ENCODE measurements around the gene TTC39C. TPM values are rescaled to one million over a fixed set of nuclear protein-coding genes. Genes with fewer than 3 reads are reported as not detected.
"Not testable (repeated sequence)": the region's sequence is repeated elsewhere in the genome, so short reads cannot be mapped to it uniquely, and the experiment has no call there.

TTC39C gene
- total RNA-seq, 1 donor from 2014 or later = 7.3 TPM

DNA sequence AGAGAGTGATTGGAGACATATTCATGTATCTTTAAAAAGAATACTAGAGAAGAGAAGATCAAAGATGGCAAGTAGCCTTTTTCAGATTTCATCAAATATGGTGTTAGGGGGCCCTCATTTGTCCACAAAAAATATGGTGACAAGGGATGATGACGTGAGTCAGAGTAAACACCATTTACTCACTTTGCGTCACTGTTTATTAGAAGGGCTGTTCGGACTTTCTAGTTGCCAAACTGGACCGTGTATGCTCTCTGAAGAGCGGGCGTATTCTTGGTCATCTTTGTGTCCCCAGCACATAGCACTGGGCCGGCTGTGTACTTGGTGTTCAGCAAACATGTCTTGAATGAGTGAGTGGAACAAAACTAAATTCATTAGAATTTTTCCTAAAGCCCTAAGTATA lies 37.5 kb downstream of the TTC39C start:
- DNase-seq (ENCODE audit: low read depth, low spot score) = no peak

DNA sequence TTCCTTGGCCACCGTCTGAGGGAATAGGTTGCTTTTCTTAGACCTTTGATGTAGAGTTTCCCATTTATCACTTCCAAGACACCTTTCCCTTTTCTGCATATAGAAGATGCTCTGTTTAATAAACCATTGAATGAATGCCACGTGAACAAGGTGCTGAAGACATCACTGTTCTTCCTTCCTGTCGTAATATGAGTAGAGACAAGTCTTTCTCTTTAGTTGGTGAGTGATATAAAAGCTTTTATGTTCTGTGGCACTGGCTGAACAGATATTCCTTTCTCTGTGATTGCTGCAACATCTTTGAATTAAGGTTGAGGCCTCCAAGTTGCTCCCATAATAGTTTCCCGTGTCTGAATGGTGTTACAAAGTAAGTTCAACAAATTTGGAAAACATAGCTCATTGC lies 38.7 kb downstream of the TTC39C start:
- DNase-seq (ENCODE audit: low read depth, low spot score) = no peak

DNA sequence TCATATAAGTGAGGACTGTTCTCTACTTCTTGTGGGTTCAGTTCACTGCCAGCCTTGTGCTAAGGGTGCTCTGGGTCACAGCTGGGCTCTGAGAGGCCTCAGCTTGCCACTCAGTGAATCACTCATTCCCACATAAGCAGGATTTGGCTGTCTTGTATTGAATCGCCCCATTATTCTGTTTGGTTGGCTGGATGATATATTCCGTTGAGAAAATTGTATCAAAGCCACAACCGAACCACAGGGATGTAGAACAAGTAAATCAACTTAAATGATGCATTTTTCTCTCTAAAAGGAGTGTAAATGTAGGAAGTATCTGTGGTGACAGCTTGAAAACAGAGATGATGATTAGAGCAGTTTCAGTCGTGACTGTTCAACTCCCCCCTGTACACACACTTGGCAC lies 39.6 kb downstream of the TTC39C start:
- no peak for DNase-seq (ENCODE audit: low read depth, low spot score)

DNA sequence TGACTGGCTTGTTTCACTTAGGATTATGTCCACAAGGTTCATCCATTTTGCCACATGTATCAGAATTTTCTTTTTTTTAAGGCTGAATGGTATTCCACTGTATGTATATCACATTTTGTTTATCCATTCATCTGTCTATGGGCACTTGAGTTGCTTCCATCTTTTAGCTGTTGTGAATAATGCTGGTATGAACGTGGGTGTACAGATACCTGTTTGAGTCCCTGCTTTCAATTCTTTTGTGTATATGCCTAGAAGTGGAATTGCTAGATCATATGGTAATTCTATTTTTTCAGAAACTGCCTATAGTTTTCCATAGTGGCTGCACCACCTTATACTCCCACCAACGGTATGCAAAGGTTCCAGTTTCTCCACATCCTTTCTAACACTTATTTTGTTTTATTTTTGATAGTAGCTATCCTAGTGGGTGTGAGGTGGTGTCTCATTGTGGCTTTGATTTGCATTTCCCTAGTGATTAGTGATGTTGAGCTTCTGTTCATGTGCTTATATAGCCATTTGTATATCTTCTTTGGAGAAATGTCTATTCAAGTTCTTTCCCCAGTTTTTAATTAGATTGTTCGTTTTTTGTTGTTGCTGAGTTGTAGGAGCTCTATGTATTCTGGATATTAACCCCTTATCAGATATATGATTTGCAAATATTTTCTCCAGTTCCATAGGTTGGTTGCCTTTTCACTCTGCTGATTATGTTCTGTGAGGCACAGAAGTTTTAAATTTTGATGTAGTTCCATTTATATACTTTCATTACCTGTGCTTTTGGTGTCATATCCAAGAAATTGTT lies 40.7 kb downstream of the TTC39C start:
- DNase-seq (ENCODE audit: low read depth, low spot score) = no peak

DNA sequence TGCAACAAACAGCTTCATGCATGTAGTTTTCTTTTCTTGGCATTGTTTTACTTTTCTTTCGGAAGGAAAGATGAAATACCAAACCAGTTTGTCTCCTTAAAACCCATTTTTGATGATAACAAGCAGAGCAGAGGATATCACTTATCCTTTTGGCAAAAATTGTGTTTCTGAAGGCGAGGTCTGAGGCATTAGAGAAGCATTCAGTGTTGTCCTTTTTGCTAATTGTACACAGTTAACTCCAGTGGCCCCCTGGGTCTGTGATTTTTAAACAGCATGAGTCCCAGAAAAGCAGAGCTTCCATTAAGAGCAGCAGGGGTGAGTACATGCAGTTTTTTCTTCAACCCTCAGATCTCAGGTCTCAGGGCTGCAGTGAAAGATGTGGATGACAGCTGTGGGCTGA lies 41.3 kb downstream of the TTC39C start:
- no peak for DNase-seq (ENCODE audit: low read depth, low spot score)

DNA sequence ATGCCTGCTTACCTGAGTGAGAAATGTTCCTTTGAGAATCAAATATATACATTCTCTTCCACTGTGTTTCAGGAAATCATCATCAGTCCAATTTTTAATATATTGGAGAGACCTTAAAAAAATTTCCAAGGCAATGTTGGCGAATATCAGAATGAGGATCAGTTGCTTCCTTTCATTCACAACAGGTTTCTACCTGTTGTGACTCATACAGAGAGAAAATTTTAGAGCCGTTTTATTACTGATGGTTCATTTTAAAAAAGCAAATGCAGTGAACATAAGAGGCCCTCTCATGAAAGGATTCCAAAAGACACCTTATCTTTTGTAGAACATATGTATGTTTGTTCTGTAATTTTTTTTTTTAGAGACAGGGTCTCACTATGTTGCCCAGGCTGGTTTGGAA lies 42.0 kb downstream of the TTC39C start:
- DNase-seq (ENCODE audit: low read depth, low spot score) = no peak

DNA sequence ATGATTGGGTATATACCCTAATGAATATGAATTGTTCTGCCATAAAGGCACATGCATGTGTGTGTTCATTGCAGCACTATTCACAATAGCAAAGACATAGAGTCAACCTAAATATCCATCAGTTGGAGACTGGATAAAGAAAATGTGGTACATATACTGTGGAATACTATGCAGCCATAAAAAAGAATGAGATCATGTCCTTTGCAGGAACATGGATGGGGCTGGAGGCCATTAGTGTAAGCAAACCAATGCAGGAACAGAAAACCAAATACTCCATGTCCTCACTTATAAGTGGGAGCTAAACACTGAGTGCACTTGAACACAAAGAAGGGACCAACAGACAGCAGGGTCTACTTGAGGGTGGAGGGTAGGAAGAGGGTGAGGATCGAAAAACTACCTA lies 43.2 kb downstream of the TTC39C start:
- DNase-seq (ENCODE audit: low read depth, low spot score) = no peak

DNA sequence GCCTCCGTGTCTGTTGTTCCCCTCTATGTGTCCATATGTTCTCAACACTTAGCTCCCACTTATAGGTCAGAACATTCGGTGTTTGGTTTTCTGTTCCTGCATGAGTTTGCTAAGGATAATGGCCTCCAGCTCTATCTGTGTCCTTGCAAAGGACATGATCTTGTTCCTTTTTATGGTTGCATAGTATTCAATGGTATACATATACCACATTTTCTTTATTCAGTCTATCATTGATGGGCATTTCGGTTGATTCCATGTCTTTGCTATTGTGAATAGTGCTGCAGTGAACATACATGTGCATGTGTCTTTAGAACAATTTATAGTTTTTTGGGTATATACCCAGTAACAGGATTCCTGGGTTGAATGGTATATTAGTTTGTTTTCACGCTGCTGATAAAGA lies 44.8 kb downstream of the TTC39C start:
- DNase-seq (ENCODE audit: low read depth, low spot score) = not testable (repeated sequence)

DNA sequence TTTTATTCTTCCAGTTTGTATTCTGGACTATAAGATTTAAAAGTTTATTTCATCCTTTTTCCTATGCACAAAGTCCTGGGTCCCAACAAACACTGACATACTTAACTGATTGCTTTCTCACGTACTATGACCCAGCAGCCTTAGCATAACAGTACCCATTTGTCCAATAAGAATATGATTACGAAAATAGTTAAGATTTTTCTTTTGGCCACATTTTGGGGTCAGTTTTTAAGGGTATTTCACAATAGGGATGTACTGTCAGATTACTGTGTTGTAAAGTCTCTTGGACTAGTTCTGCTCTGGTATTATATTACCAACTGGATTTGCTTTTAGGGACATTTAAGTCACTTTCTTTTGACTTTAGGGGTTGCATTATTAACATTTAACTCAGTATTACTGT lies 46.1 kb downstream of the TTC39C start:
- DNase-seq (ENCODE audit: low read depth, low spot score) = no peak

DNA sequence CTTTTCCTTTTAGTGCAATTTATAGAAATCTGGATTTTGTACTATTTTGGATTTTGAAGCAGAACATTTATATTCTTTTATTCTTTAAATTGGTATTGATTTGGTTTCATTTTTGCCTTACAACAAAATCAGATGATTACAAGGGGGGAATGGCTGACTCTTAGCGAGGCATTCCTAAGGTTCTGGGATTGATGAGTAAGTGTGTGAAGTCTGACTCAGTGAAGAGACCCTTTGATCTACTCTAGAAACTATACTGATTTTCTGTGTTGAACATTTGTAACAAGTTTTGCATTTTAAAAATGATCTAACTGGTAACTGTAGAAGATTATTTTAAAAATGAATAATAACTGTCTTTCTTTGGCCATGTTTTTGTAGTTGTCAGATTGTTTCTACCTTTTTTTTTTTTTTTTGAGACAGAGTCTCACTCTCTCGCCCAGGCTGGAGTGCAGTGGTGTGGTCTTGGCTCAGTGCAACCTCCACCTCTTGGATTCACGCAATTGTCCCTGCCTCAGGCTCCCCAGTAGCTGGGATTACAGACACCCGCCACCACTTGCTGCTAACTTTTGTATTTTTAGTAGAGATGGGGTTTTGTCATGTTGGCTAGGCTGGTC lies 48.7 kb downstream of the TTC39C start:
- no peak for DNase-seq (ENCODE audit: low read depth, low spot score)

DNA sequence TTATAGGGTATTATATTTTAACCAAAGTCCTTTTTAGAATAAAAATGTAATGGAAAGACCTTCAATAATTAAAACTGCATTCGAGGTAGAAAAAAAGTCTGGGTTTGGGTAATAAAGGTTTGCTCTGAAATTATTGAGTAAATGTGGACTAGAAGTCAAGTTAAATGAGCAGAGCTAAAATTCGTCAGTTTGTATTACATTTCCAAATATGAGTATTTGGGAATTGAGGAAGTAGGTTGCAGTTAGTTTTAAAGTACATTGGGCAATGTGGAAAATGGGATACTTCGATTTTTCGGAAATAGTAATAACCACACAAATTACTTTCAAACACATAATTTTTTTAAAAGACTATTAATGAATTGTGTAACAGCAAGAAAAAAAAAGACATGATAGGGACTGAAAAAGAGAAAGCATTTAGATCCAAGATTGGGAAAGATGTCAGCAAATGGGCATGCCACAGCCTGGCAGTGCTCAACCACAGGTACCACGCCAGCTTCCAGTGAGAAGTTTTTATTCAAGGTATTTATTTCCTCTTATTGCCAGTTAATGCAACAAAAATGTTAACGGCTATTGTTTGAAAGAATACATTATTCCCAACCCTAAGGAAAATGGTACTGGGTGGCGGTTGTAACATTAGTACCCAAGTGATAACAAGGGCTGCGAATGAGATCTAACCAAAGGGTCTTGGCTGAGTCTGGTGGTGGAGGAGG lies 50.0 kb downstream of the TTC39C start:
- DNase-seq (ENCODE audit: low read depth, low spot score) = no peak

DNA sequence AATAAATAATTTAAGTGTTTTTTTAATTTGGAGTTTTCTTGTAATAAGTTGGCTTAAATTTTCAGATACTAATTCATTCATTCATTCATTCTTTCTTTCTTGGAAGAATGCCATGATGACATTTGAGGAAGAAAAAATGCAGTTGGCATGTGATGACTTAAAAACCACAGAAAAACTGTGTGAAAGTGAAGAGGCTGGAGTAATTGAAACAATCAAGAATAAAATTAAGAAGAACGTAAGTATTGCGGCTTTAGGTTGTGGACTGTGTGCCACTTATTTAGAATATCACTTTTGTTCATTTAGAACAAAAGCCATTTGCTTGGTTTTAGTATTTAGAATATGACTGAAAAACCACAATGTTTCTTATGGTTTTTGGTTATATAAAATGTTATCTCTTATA lies 51.4 kb downstream of the TTC39C start:
- no peak for DNase-seq (ENCODE audit: low read depth, low spot score)

DNA sequence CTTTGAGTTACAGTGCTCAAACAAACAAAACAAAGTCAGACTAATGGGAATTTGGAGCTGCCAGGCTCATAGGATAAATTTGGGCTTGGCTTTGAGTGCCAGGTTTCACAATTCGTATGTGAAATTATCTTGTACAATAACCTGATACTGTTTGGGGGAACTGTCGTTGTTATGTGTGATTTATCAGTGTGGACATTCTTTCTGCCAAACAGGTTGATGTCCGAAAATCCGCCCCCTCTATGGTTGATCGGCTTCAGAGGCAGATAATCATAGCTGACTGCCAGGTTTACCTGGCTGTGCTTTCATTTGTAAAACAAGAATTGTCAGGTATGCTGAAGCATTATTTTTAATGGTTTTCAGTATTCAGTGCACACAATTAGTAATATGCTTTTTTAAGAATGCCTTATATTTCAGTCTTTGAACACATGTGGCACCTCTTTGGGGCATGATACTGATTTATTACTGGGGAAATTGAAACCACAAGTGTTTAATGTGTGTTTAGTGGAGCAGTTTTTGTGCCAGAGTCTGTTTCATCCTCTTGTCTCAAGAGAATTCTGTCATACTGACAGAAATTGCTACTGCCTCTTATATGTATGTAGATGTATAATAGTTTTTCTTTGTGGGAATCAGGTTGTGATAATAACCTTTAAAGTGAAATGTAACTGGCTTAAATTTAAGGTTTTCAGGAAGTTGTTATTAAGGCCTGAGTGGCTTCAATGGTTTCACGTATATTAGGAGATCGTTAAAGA lies 54.6 kb downstream of the TTC39C start:
- no peak for DNase-seq (ENCODE audit: low read depth, low spot score)

DNA sequence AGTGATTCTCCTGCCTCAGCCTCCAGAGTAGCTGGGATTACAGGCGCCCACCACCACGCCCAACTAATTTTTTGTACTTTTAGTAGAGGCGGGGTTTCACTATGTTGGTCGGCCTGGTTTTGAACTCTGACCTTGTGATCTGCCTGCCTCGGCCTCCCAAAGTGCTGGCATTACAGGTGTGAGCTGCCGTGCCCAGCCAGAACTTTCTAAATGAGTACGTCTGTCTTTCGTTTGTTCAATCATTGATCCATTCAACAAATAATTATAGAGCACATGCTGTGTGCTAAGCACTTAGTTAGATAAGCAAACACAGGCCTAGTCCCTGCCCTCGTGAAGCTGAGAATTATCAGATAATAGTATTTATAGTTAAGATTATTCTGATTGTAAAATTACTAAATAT lies 56.5 kb downstream of the TTC39C start:
- no peak for DNase-seq (ENCODE audit: low read depth, low spot score)

DNA sequence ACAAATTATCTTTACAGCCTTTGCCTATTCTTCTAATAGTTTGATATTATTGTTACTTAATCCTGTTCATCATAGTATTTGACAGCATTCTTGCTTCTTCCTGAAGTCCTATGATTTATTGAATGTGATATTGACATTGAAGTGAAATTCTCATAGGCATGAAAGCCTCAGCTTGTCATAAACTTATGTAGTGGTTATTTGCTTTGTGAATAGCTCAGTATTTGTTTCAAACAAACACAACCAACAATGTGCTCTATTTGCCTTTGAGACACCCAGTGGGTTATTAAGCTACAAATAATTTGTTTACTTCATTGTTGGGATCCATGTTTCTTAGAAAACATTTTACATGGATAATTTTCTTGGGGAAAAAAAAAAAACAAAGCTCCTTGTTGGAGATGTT lies 57.2 kb downstream of the TTC39C start:
- no peak for DNase-seq (ENCODE audit: low read depth, low spot score)

DNA sequence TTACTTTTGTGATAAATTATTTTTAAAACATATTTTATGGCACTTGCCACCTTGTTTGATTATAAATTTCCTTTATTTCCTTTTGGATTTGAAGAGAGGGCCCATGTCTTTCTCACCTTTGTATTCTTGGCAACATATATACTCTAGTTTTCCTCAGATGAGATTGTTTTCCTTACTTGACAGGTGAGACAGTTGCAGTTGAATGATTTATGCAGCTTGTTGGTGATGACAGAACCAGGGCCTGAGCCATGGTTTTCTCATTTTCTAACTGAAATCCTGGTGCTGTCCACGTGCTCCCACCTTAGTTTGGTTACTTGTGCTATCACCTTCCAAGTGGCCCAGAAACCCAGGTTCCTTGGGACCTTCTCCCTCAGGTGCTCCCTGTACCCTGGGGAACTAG lies 58.2 kb downstream of the TTC39C start:
- DNase-seq (ENCODE audit: low read depth, low spot score) = no peak

DNA sequence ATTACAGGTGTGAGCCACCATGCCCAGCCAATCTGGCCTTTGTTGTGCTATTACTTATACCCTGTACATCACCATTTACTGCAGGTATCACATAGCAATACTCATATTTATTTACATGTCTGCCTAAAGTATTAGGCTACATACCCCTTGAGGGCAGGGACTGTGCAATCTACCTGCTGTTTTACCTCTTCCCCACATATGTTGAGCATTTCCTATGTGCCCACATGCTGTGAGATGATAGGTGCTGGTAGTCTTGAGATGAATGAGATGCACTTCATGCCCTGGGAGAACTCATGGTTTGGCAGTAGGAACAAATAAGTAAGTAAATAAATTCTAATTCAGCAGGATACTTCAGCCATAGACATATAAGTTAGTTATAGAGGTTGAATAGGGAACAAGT lies 59.2 kb downstream of the TTC39C start:
- DNase-seq (ENCODE audit: low read depth, low spot score) = no peak

DNA sequence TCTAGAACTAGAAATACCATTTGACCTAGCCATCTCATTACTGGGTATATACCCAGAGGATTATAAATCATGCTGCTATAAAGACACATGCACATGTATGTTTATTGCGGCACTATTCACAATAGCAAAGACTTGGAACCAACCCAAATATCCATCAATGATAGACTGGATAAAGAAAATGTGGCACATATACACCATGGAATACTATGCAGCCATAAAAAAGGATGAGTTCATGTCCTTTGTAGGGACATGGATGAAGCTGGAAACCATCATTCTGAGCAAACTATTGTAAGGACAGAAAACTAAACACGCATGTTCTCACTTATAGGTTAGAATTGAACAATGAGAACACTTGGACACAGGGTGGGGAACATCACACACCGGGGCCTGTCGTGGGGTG lies 60.2 kb downstream of the TTC39C start:
- DNase-seq (ENCODE audit: low read depth, low spot score) = not testable (repeated sequence)

DNA sequence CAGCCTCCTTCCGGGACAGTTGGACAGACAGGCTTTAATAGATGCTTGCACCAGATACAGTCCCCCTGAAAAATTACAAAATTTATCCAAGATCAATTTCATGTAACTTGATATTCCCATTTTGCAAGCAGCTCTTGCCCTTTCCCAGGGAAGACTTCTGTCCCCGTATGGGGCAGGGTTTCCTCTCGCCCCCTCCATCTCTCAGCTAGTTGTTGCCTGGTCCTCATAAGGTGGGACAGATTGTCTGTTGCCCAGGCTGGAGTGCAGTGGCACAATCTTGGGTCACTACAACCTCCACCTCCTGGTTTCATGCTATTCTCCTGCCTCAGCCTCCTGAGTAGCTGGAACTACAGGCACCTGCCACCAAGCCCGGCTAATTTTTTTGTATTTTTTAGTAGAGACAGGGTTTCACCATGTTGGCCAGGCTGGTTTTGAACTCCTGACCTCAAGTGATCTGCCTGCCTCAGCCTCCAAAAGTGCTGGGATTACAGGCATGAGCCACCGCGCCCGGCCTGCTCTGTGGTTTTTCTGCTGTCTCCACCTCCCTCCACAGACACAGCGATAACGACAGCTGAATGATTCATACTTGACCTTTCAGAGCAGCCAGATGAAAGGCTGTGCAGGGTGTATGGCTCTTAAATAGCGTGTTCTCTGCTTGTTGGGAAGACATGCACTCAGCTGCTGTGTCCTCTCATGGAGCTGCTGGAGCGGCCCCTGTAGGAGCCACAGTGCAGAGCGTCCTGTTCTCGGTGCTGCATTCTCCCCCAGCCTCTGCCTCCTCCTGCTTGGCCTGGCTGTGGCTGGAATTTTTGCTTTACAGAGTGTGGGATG lies 61.4 kb downstream of the TTC39C start:
- DNase-seq (ENCODE audit: low read depth, low spot score) = peak; percentile 26

DNA sequence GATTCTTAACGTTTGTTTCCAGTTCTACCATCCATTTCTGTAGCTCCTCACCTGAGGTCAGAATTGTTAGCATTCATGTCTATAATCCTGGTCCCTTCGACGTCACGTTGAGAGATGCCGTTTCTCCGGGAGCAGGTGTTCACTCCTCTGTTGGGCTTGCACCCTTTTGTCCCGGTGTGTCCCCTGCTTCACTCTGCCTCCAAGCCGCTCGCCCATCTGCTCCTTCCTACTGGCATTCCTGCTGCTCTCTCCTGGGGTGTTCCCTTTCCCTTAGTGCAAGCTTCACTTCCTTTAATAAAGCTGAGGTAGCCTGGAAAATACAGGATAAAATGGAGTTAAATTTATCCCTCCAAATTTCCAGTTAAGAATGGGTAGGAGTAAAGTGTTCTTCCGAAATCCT lies 62.4 kb downstream of the TTC39C start:
- DNase-seq (ENCODE audit: low read depth, low spot score) = no peak

DNA sequence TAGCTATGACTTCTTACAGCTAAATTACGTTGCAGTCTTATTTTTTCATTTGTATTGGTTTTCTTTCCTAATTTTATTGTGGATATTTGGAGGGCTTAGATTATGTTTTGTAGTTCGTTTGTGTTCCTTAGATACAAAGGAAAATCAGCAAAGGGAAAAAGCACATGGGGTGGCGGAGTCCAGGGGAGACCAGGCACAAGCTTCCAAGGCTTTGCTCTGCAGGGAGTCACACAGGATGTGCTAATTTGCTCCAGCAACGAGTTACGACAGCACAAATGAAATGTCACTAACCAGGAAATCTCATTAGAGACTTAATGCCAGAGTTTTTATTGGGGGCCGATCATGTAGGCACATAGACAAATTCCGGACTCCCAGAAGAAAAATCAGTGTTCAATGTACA lies 63.8 kb downstream of the TTC39C start:
- DNase-seq (ENCODE audit: low read depth, low spot score) = no peak
